Nephron (organoid): ENCODE results near the gene WDR17.
A peak's percentile ranks its signal among the peaks of the same experiment; 100 is the strongest.

Experiments used
- H3K27ac Mint-ChIP-seq, 3 experiments: 2 replicates each; pipeline ENCODE4 v1.8.0; 2020; ENCODE audit warnings: mixed read lengths in 3 of 3, mild to moderate bottlenecking in 2 of 3, moderate library complexity in 1 of 3
- H3K27me3 Mint-ChIP-seq: 2 replicates; pipeline ENCODE4 v1.8.0; 2021; ENCODE audit warnings: low read depth, mild to moderate bottlenecking, moderate library complexity, mixed read lengths
- H3K36me3 Mint-ChIP-seq: 2 replicates; pipeline ENCODE4 v1.8.0; 2020; ENCODE audit warnings: low read depth, mixed read lengths
- H3K4me1 Mint-ChIP-seq: 2 replicates; pipeline ENCODE4 v1.8.0; 2020; ENCODE audit warnings: mixed read lengths
- H3K4me3 Mint-ChIP-seq, 3 experiments: 2 replicates each; pipeline ENCODE4 v1.8.0; 2020; ENCODE audit warnings: mild to moderate bottlenecking in 3 of 3, mixed read lengths in 3 of 3, moderate library complexity in 2 of 3
- H3K9me3 Mint-ChIP-seq: 2 replicates; pipeline ENCODE4 v1.8.0; 2020; ENCODE audit warnings: mixed read lengths
- CTCF ChIP-seq, 3 experiments: fragments of 200-600 bp; sonication (generic); IDR thresholded peaks; one replicate each; pipeline ENCODE4 v1.5.0; 2021; ENCODE audit warnings: antibody characterized with exemption in 3 of 3; ENCODE audit not compliant: unreplicated experiment in 3 of 3

The WDR17 gene

GRCh38 chr4:176032454-176032853, 33.2 kb upstream of the WDR17 start:
- TF ChIP-seq CTCF (IDR thresholded peaks at IDR 0.05; ENCODE audit: unreplicated experiment in 3 of 3): no peak
- Mint-ChIP-seq H3K27ac (no peak overlapping the region), H3K9me3 (no peaks in the 10 kb centered on the region), H3K4me1 (no peaks in the 10 kb centered on the region), H3K4me3 (no peak overlapping the region), H3K36me3 (no peaks in the 10 kb centered on the region), H3K27me3 (peaks cover 12% of the 10 kb centered on the region)

DNA sequence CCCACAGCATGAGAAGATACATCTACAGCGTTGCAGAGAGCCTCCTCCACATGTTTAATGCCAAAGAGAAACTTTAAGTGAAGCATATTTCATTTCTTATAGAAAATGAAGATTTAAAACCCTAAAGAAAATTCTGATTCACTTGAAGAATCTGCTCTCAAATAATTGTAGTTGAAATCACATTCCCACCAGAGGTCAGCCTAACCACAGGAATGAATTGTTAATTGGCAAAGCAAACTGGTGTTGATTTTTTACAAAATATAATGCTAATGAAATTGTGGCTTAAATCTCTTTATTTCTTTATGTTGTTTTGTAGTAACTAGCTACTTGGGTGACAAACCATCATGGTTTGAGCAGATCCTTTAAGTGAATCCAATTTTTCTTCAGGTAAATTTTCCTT, 31.1 kb upstream of the WDR17 start:
- peak; percentile 48 to 73 (median 59) for TF ChIP-seq CTCF (IDR thresholded peaks at IDR 0.05; ENCODE audit: unreplicated experiment in 3 of 3)
- Mint-ChIP-seq H3K36me3 (no peaks in the 10 kb centered on the region), H3K9me3 (peaks cover 6% of the 10 kb centered on the region), H3K27ac (no peak overlapping the region), H3K4me1 (no peaks in the 10 kb centered on the region), H3K4me3 (no peak overlapping the region), H3K27me3 (peaks cover 9% of the 10 kb centered on the region)

- peaks cover 10% of the 10 kb centered on the region for H3K9me3 Mint-ChIP-seq
- no peaks in the 10 kb centered on the region for H3K4me1 Mint-ChIP-seq
- H3K27ac Mint-ChIP-seq: no peak overlapping the region
Observed at GRCh38 chr4:176034936-176035335, 30.7 kb upstream of the WDR17 start.

DNA sequence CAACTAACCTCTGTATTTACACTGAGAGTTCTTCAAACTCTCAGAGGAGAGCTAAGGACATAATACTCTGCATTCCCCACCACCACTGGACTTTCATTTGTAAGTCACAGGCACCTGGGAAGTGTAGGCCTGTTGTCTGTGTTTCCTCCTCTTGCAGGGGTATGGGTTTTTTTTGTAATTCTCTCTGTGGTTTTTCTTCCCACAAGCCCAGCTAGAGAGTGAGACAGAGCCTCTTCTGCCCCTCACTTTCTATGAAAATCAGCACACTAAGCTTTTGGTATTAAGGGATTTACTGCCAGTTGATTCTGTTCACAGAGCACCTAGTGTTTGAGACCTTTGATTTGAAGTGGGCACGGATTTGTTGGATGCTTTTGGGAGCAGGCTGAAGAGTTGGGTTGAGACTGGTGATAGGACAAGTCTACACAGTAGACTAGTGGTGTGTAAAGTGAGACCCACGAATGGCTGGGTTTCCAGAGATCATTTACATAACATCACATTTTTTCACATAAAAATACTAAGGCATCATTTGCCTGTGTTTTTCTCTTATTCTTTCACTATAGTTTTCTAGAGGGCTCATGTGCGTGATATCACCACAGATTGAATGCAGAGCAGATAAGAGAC, 28.9 kb upstream of the WDR17 start:
- Mint-ChIP-seq H3K27me3 (peaks cover 9% of the 10 kb centered on the region), H3K27ac (no peak overlapping the region), H3K9me3 (peaks cover 11% of the 10 kb centered on the region), H3K4me3 (no peak overlapping the region), H3K36me3 (no peaks in the 10 kb centered on the region), H3K4me1 (no peaks in the 10 kb centered on the region)
- TF ChIP-seq CTCF (IDR thresholded peaks at IDR 0.05; ENCODE audit: unreplicated experiment in 3 of 3): no peak

More at GRCh38 chr4:176034936-176035335, 30.7 kb upstream of the WDR17 start:
- no peak for TF ChIP-seq CTCF (IDR thresholded peaks at IDR 0.05; ENCODE audit: unreplicated experiment in 3 of 3)
- Mint-ChIP-seq H3K4me3 (no peak overlapping the region), H3K27me3 (peaks cover 9% of the 10 kb centered on the region), H3K36me3 (no peaks in the 10 kb centered on the region)

DNA sequence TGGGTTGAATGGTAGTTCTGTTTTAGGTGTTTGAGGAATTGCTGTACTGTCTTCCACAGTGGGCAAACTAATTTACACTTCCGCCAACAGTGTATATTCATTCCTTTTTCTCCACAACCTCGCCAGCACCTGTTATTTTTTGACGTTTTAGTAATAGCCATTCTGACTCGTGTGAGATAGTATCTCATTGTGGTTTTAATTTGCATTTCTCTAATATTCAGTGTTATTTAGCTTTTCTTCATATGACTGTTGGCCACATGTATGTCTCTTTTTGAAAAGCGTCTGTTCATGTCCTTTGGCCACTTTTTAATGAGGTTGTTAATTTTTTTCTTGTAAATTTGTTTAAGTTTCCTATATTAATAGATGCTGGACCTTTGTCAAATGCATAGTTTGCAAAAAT, 26.9 kb upstream of the WDR17 start:
- H3K4me3 Mint-ChIP-seq: no peak overlapping the region
- peaks cover 2% of the 10 kb centered on the region for H3K27me3 Mint-ChIP-seq
- H3K9me3 Mint-ChIP-seq: peaks cover 11% of the 10 kb centered on the region
- H3K4me1 Mint-ChIP-seq: no peaks in the 10 kb centered on the region
- no peak overlapping the region for H3K27ac Mint-ChIP-seq
- H3K36me3 Mint-ChIP-seq: no peaks in the 10 kb centered on the region
- no peak for TF ChIP-seq CTCF (IDR thresholded peaks at IDR 0.05; ENCODE audit: unreplicated experiment in 3 of 3)

- Mint-ChIP-seq H3K27me3 (peaks cover 5% of the 10 kb centered on the region), H3K36me3 (no peaks in the 10 kb centered on the region), H3K27ac (no peak overlapping the region), H3K4me3 (no peak overlapping the region), H3K4me1 (peaks cover 7% of the 10 kb centered on the region), H3K9me3 (peaks cover 11% of the 10 kb centered on the region)
- no peak for TF ChIP-seq CTCF (IDR thresholded peaks at IDR 0.05; ENCODE audit: unreplicated experiment in 3 of 3)
Observed at GRCh38 chr4:176042195-176042594, 23.4 kb upstream of the WDR17 start.
